Bronchial epithelial cell (primary cell): ENCODE results near the gene NEURL1B. TPM values are rescaled to one million over a fixed set of nuclear protein-coding genes. Genes with fewer than 3 reads are reported as not detected.

ENCODE experiments used
- DNase-seq: peaks from one replicate; pipeline ENCODE4 v3.0.0-alpha.2; 2010; ENCODE audit warnings: low read depth
- FAIRE-seq: peaks from 2 replicates; lab custom pipeline; 2011; peaks lifted over from hg19 to GRCh38; lab: Jason Lieb, UNC
- H3K27me3 ChIP-seq: 2 replicates; pipeline ENCODE4 v1.5.1; 2011; ENCODE audit warnings: low read length; ENCODE audit not compliant: control insufficient read depth, insufficient read depth
- H3K36me3 ChIP-seq: 2 replicates; pipeline ENCODE4 v1.5.1; 2011; ENCODE audit warnings: low read length; ENCODE audit not compliant: control insufficient read depth, insufficient read depth
- H3K4me3 ChIP-seq: 2 replicates; pipeline ENCODE4 v1.5.1; 2011; ENCODE audit warnings: mild to moderate bottlenecking, low read depth, low read length, control low read depth
- CTCF ChIP-seq: IDR thresholded peaks from 2 replicates; pipeline ENCODE4 v1.5.1; 2011; ENCODE audit warnings: mild to moderate bottlenecking, moderate library complexity, low read length, control low read depth, inconsistent platforms; ENCODE audit not compliant: insufficient read depth, severe bottlenecking
- total RNA-seq: library from RNA; depleted of rRNA; stranded (reverse); fragments of >200 nt; gene quantifications from 2 replicates; pipeline ENCODE4 v1.2.1, GENCODE V29; 2014

NEURL1B gene
- total RNA-seq, 1 donor from 2014 or later = 4.7 TPM

- DNase-seq = no peak
- no peak for TF ChIP-seq CTCF
Observed at GRCh38 chr5:172622091-172623046, 18.7 kb upstream of the NEURL1B start.

GRCh38 chr5:172623313-172623980 is 17.6 kb upstream of the NEURL1B start:
- Histone ChIP-seq H3K4me3 (no peak overlapping the region), H3K36me3 (no peaks in the 10 kb centered on the region), H3K27me3 (no peaks in the 10 kb centered on the region)
- DNase-seq (no peak), FAIRE-seq (no peak)
- no peak for TF ChIP-seq CTCF

More at GRCh38 chr5:172622091-172623046, 18.7 kb upstream of the NEURL1B start:
- Histone ChIP-seq H3K4me3 (no peak overlapping the region), H3K36me3 (no peaks in the 10 kb centered on the region), H3K27me3 (no peaks in the 10 kb centered on the region)
- FAIRE-seq = no peak

- FAIRE-seq (no peak), DNase-seq (no peak)
- Histone ChIP-seq H3K4me3 (no peak overlapping the region), H3K36me3 (no peaks in the 10 kb centered on the region), H3K27me3 (no peaks in the 10 kb centered on the region)
- TF ChIP-seq CTCF = no peak
Observed at GRCh38 chr5:172624083-172624995, 16.7 kb upstream of the NEURL1B start.

GRCh38 chr5:172624996-172625964 is 15.8 kb upstream of the NEURL1B start:
- no peak for FAIRE-seq
- no peak for TF ChIP-seq CTCF
- Histone ChIP-seq H3K36me3 (no peaks in the 10 kb centered on the region), H3K4me3 (no peak overlapping the region), H3K27me3 (no peaks in the 10 kb centered on the region)
- DNase-seq = no peak
